Posterior vena cava (tissue), 2 donors: ENCODE data around the gene FAM43B. TPM values are rescaled to one million over a fixed set of nuclear protein-coding genes. Genes with fewer than 3 reads are reported as not detected.

Experiments
- DNase-seq: peaks from one replicate; pipeline ENCODE4 v3.0.0-alpha.2; 2020; ENCODE audit warnings: low spot score
- intact Hi-C, 2 donors: fragments of 100-400 bp; cut with DNase I; formaldehyde crosslinking; loops; one replicate each; pipeline versions ENCODE4 v1.14.1 to v1.14.2; 2022 to 2023
- total RNA-seq, 2 donors: library from RNA; stranded (reverse); fragmentation: NEBNext Ultra II Directional; extraction: Animal tissue kit (Norgen Biotek cat#: 25700); gene quantifications; one replicate each; pipeline ENCODE4 v1.2.1, GENCODE V29; 2021
- donor health status: DM: yes; HTN: yes; CAD: no.
- donor health status: DM: yes; HTN: yes; CAD: no.

FAM43B gene
- total RNA-seq, 2 donors from 2014 or later, result 1.2 to 3.9 TPM

GRCh38 chr1:20586953-20587660 lies 34.7 kb downstream of the FAM43B start:
- intact Hi-C loops, result no loop called here
- no peak for DNase-seq

GRCh38 chr1:20587661-20588053 lies 35.3 kb downstream of the FAM43B start:
- no peak for DNase-seq
- intact Hi-C loops, result no loop called here

GRCh38 chr1:20588634-20589225 lies 36.4 kb downstream of the FAM43B start, which contains the start of gene CDA:
CDA (plus strand) TSS chr1:20589097; CDS start chr1:20589130, 33 bp downstream.
- DNase-seq, result no peak
- intact Hi-C loops, result no loop called here

GRCh38 chr1:20589331-20590278 lies 37.2 kb downstream of the FAM43B start:
- intact Hi-C loops, result loop anchor here in 1 of 2 donors (5.0 kb wide), 1 partner anchor 1632 kb away; the partner anchor contains the start of gene IFFO2
- peak; percentile 94 for DNase-seq

GRCh38 chr1:20590306-20590777 lies 38.0 kb downstream of the FAM43B start:
- no peak for DNase-seq
- intact Hi-C loops, result loop anchor here in 1 of 2 donors (5.0 kb wide), 1 partner anchor 1633 kb away; the partner anchor contains the start of gene IFFO2

- intact Hi-C loops, result loop anchor here in 1 of 2 donors (5.0 kb wide), 1 partner anchor 1636 kb away; the partner anchor contains the start of gene IFFO2
- no peak for DNase-seq
Observed at GRCh38 chr1:20593756-20594155, 41.4 kb downstream of the FAM43B start.

- DNase-seq, result no peak
- intact Hi-C loops, result loop anchor here in 1 of 2 donors (5.0 kb wide), 1 partner anchor 1637 kb away; the partner anchor contains the start of gene IFFO2
Observed at GRCh38 chr1:20594746-20595145, 42.4 kb downstream of the FAM43B start.

- intact Hi-C loops, result no loop called here
- no peak for DNase-seq
Observed at GRCh38 chr1:20596106-20596505, 43.7 kb downstream of the FAM43B start.

- DNase-seq, result no peak
- intact Hi-C loops, result no loop called here
Observed at GRCh38 chr1:20597650-20598049, 45.3 kb downstream of the FAM43B start.

- no peak for DNase-seq
- intact Hi-C loops, result no loop called here
Observed at GRCh38 chr1:20600156-20600555, 47.8 kb downstream of the FAM43B start.

- DNase-seq, result no peak
Observed at GRCh38 chr1:20601129-20601825, 48.9 kb downstream of the FAM43B start.

GRCh38 chr1:20602851-20603450 lies 50.6 kb downstream of the FAM43B start:
- no peak for DNase-seq
- intact Hi-C loops, result no loop called here

More at GRCh38 chr1:20601129-20601825, 48.9 kb downstream of the FAM43B start:
- intact Hi-C loops, result no loop called here

- intact Hi-C loops, result no loop called here
- no peak for DNase-seq
Observed at GRCh38 chr1:20603504-20604464, 51.4 kb downstream of the FAM43B start.
